ENCODE measurements around the gene NNMT. TPM values are rescaled to one million over a fixed set of nuclear protein-coding genes. Genes with fewer than 3 reads are reported as not detected.

NNMT gene
- total RNA-seq, 2 donors from 2014 or later: 59.3 to 63.2 TPM

- WGBS: 84% methylated on average over 3 of the region's 3 CpGs
- no peaks in the 10 kb centered on the region for H3K27me3 ChIP-seq (replicated peaks; ENCODE audit: insufficient read depth)
- no peak for DNase-seq (ENCODE audit: low spot score)
- H3K4me3 ChIP-seq: no peak overlapping the region
- no peaks in the 10 kb centered on the region for H3K36me3 ChIP-seq
- intact Hi-C loops (cut with DNase I): no loop called here
- TF ChIP-seq CTCF (IDR thresholded peaks at IDR 0.05): no peak
- TF ChIP-seq POLR2A (IDR thresholded peaks at IDR 0.05): no peak
- no peak for TF ChIP-seq POLR2AphosphoS5 (IDR thresholded peaks at IDR 0.05)
- H3K27ac ChIP-seq: no peak overlapping the region
- H3K4me1 ChIP-seq (replicated peaks): peaks cover 5% of the 10 kb centered on the region
- H3K9me3 ChIP-seq: no peaks in the 10 kb centered on the region
These were observed 10.0 kb upstream of the NNMT start for GRCh38 chr11:114286229-114286628.

GRCh38 chr11:114287154-114287553, 9.0 kb upstream of the NNMT start:
- Histone ChIP-seq H3K9me3 (no peaks in the 10 kb centered on the region), H3K27me3 (replicated peaks; ENCODE audit: insufficient read depth) (no peaks in the 10 kb centered on the region), H3K4me1 (replicated peaks) (peaks cover 7% of the 10 kb centered on the region), H3K36me3 (no peaks in the 10 kb centered on the region), H3K4me3 (no peak overlapping the region), H3K27ac (peak overlapping the region in 1 of 2 donors; percentile 5)
- intact Hi-C loops (cut with DNase I): no loop called here
- whole genome bisulfite sequencing: 52% methylated on average over 2 of the region's 2 CpGs
- TF ChIP-seq POLR2AphosphoS5 (IDR thresholded peaks at IDR 0.05): no peak
- TF ChIP-seq POLR2A (IDR thresholded peaks at IDR 0.05): no peak
- TF ChIP-seq CTCF (IDR thresholded peaks at IDR 0.05): no peak
- no peak for DNase-seq (ENCODE audit: low spot score)

- no peaks in the 10 kb centered on the region for H3K27me3 ChIP-seq (replicated peaks; ENCODE audit: insufficient read depth)
- H3K27ac ChIP-seq: no peak overlapping the region
- H3K9me3 ChIP-seq: no peaks in the 10 kb centered on the region
- H3K36me3 ChIP-seq: no peaks in the 10 kb centered on the region
- intact Hi-C loops (cut with DNase I): no loop called here
- WGBS: 31% methylated on average over 2 of the region's 2 CpGs
- TF ChIP-seq CTCF (IDR thresholded peaks at IDR 0.05) (no peak), POLR2AphosphoS5 (IDR thresholded peaks at IDR 0.05) (no peak)
- no peak overlapping the region for H3K4me3 ChIP-seq
- peaks cover 13% of the 10 kb centered on the region for H3K4me1 ChIP-seq (replicated peaks)
- no peak for DNase-seq (ENCODE audit: low spot score)
These were observed 8.1 kb upstream of the NNMT start for GRCh38 chr11:114288136-114288535.

GRCh38 chr11:114289779-114290178, 6.4 kb upstream of the NNMT start:
- no peak overlapping the region for H3K27ac ChIP-seq
- TF ChIP-seq POLR2A (IDR thresholded peaks at IDR 0.05) (no peak), CTCF (IDR thresholded peaks at IDR 0.05) (no peak), POLR2AphosphoS5 (IDR thresholded peaks at IDR 0.05) (no peak)
- H3K4me1 ChIP-seq (replicated peaks): peaks cover 13% of the 10 kb centered on the region
- no peak overlapping the region for H3K4me3 ChIP-seq
- no peak for DNase-seq (ENCODE audit: low spot score)
- H3K9me3 ChIP-seq: no peaks in the 10 kb centered on the region
- no peaks in the 10 kb centered on the region for H3K36me3 ChIP-seq
- no peaks in the 10 kb centered on the region for H3K27me3 ChIP-seq (replicated peaks; ENCODE audit: insufficient read depth)
- intact Hi-C loops (cut with DNase I): no loop called here
- WGBS: 82% methylated on average over 5 of the region's 5 CpGs

- Histone ChIP-seq H3K27ac (no peak overlapping the region), H3K4me3 (no peak overlapping the region)
- TF ChIP-seq POLR2A (IDR thresholded peaks at IDR 0.05): no peak
- no peak for TF ChIP-seq POLR2AphosphoS5 (IDR thresholded peaks at IDR 0.05)
- no peak for TF ChIP-seq CTCF (IDR thresholded peaks at IDR 0.05)
These were observed 5.5 kb upstream of the NNMT start for GRCh38 chr11:114290503-114291235.

More at GRCh38 chr11:114290503-114291235, 5.5 kb upstream of the NNMT start:
- intact Hi-C loops (cut with DNase I): no loop called here
- Histone ChIP-seq H3K36me3 (no peaks in the 10 kb centered on the region), H3K4me1 (replicated peaks) (peaks cover 13% of the 10 kb centered on the region), H3K9me3 (no peaks in the 10 kb centered on the region), H3K27me3 (replicated peaks; ENCODE audit: insufficient read depth) (no peaks in the 10 kb centered on the region)
- 93% methylated on average over 2 of the region's 2 CpGs for WGBS
- no peak for DNase-seq (ENCODE audit: low spot score)

All from prostate gland (tissue), 2 donors.